C4-2B (cell line): ENCODE data around the gene XAF1.

Experiments
- H3K27ac ChIP-seq: fragments of 450-650 bp; 2 replicates; pipeline ENCODE4 v1.5.1; 2017
- ZFX ChIP-seq: fragments of 450-650 bp; IDR thresholded peaks from 2 replicates; pipeline ENCODE4 v1.6.1; 2017
- TF ChIP-seq, protein P1 (sequence below): fragments of 450-650 bp; conservative IDR thresholded peaks from 2 replicates; pipeline ENCODE4 v1.5.1; 2017; ENCODE audit warnings: mild to moderate bottlenecking

XAF1 gene, protein sequence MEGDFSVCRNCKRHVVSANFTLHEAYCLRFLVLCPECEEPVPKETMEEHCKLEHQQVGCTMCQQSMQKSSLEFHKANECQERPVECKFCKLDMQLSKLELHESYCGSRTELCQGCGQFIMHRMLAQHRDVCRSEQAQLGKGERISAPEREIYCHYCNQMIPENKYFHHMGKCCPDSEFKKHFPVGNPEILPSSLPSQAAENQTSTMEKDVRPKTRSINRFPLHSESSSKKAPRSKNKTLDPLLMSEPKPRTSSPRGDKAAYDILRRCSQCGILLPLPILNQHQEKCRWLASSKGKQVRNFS

DNA sequence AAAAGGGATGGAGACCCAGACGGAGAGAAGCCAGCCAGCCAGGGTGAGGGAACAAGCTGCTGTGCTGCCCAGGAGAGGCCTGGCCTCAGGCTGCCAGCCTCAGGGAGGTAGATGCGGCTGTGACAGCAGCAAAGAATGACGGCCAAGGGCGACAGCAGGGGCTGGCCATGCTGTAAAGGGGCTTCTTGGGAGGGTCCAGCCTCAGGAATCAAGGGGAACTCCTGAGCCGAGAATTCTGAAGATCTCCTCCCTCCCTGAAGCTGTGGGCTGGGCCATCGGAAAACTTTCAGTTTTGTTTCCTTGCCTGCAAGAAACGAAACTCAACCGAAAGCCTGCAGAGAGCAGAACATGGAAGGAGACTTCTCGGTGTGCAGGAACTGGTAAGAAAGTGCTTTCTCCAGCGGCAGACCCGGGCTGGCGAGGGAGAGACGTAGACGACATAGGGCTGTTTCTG, at the start of gene XAF1:
TSS of gene XAF1 (plus strand) at position 316 of the 454 bp plus-strand sequence. CDS start at position 349, 33 bp downstream.
- TF ChIP-seq, protein P1, sequence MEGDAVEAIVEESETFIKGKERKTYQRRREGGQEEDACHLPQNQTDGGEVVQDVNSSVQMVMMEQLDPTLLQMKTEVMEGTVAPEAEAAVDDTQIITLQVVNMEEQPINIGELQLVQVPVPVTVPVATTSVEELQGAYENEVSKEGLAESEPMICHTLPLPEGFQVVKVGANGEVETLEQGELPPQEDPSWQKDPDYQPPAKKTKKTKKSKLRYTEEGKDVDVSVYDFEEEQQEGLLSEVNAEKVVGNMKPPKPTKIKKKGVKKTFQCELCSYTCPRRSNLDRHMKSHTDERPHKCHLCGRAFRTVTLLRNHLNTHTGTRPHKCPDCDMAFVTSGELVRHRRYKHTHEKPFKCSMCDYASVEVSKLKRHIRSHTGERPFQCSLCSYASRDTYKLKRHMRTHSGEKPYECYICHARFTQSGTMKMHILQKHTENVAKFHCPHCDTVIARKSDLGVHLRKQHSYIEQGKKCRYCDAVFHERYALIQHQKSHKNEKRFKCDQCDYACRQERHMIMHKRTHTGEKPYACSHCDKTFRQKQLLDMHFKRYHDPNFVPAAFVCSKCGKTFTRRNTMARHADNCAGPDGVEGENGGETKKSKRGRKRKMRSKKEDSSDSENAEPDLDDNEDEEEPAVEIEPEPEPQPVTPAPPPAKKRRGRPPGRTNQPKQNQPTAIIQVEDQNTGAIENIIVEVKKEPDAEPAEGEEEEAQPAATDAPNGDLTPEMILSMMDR = no peak
- no peak for TF ChIP-seq ZFX
- H3K27ac ChIP-seq = no peak within 1 kb of the TSS

- H3K27ac ChIP-seq = no peak overlapping the region
- TF ChIP-seq ZFX = no peak
Observed at GRCh38 chr17:6706499-6706898, 49.3 kb upstream of the XAF1 start.

- no peak for TF ChIP-seq ZFX
- TF ChIP-seq, protein P1 = no peak
- no peak overlapping the region for H3K27ac ChIP-seq
Observed at GRCh38 chr17:6706996-6707395, 48.9 kb upstream of the XAF1 start.

DNA sequence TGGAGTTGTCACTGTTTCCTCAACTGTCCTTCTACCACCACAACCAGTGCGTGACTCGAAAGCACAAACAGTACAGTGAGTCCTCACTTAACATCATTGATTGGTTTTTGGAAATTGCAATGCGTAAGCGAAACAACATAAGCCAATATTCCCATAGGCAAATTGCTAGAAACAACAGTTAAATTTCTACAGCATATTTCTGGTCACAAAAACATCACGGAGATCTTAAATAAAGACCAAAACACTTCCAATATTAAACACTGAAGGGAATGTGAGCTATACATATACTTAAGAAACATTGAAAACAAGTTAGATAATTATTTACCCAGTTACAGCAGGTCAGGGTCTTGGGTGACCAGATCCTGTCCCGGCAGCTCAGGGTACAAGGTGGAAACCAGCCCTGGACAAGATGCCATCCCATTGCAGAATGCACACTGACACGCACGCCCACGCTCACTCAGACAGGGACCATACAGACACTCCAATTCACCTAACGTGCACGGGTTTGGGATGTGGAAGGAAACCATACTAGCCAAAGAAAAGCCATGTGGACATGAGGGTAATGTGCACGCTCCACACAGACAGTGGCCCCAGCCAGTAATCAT, 47.4 kb upstream of the XAF1 start:
- TF ChIP-seq, protein P1 = no peak
- no peak for TF ChIP-seq ZFX
- no peak overlapping the region for H3K27ac ChIP-seq

DNA sequence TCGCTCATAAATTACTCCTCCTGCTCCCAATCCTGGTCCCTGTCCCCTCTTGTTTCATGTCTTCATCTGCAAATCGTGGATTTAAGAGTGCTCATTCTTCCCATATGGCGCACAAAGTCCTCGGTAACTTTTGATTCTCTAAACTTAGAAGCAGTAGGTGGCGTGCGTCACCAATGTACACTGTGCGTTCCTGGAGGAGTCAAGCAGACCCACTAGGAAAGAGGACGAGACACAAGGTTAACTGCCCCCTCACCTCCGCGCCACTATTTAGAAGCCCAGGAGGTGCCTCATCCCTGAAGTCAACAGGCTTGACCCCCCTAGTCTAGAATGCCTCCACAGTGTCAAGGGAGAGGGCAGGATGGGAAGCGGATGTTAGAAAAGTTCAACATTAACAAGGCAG, 45.5 kb upstream of the XAF1 start:
- TF ChIP-seq ZFX = no peak
- H3K27ac ChIP-seq = no peak overlapping the region

GRCh38 chr17:6711081-6711674, 44.7 kb upstream of the XAF1 start:
- no peak overlapping the region for H3K27ac ChIP-seq
- no peak for TF ChIP-seq ZFX
- TF ChIP-seq, protein P1 = no peak

- no peak for TF ChIP-seq ZFX
- TF ChIP-seq, protein P1 = no peak
- no peak overlapping the region for H3K27ac ChIP-seq
Observed at GRCh38 chr17:6711681-6712057, 44.2 kb upstream of the XAF1 start.

GRCh38 chr17:6712058-6712853, 43.6 kb upstream of the XAF1 start:
- H3K27ac ChIP-seq = no peak overlapping the region
- TF ChIP-seq, protein P1 = no peak
- no peak for TF ChIP-seq ZFX
